Measurements from ENCODE around the gene UAP1L1. TPM values are rescaled to one million over a fixed set of nuclear protein-coding genes. Genes with fewer than 3 reads are reported as not detected.

Gene UAP1L1
- total and polyA plus RNA-seq, 10 donors: 12.5 to 35.9 (median 26.6) TPM

GRCh38 chr9:137070201-137070905 is 7.0 kb upstream of the UAP1L1 start, which contains the start of gene SAPCD2:
Gene SAPCD2, minus strand, starts transcription at chr9:137070557. Its CDS starts 97 bp downstream, at chr9:137070460.
- Histone ChIP-seq H3K36me3 (no peaks in the 10 kb centered on the region), H3K9me3 (no peaks in the 10 kb centered on the region), H3K4me3 (peak within 1 kb of the TSS; percentile 25 to 84 (median 56)), H3K27ac (peak within 1 kb of the TSS; percentile 35 to 85 (median 72)), H3K27me3 (replicated peaks in 1 of 7) (peaks cover 0 to 17% (median 7%) of the 10 kb centered on the region in 7 donors), H3K4me1 (peaks cover 7 to 81% (median 32%) of the 10 kb centered on the region in 6 donors)
- intact Hi-C loops (cut with DNase I; ENCODE audit: low total_unique reads): no loop called here
- TF ChIP-seq CTCF (IDR thresholded peaks at IDR 0.05 in 8 of 11, conservative IDR thresholded peaks at IDR 0.05 in 3 of 11) (peak in 1 of 11 experiments; percentile 25), POLR2AphosphoS5 (IDR thresholded peaks at IDR 0.05) (peak; percentile 29 to 75 (median 69)), POLR2A (IDR thresholded peaks at IDR 0.05) (no peak)
- 0 to 1% (median 1%) methylated on average over 29 to 74 of the region's 74 CpGs for WGBS, 5 donors
- DNase-seq: peak; percentile 94

GRCh38 chr9:137070906-137071275 is 6.4 kb upstream of the UAP1L1 start:
- peak in 2 of 11 experiments; percentile 12 to 21 for TF ChIP-seq CTCF (IDR thresholded peaks at IDR 0.05 in 8 of 11, conservative IDR thresholded peaks at IDR 0.05 in 3 of 11)
- TF ChIP-seq POLR2A (IDR thresholded peaks at IDR 0.05): no peak
- Histone ChIP-seq H3K4me1 (peaks cover 7 to 83% (median 32%) of the 10 kb centered on the region in 6 donors), H3K4me3 (peak overlapping the region; percentile 25 to 84 (median 56)), H3K9me3 (no peaks in the 10 kb centered on the region), H3K27ac (peak overlapping the region; percentile 35 to 85 (median 72)), H3K36me3 (no peaks in the 10 kb centered on the region), H3K27me3 (replicated peaks in 1 of 7) (peaks cover 0 to 17% (median 7%) of the 10 kb centered on the region in 7 donors)
- intact Hi-C loops (cut with DNase I; ENCODE audit: low total_unique reads): no loop called here
- DNase-seq: no peak
- WGBS, 5 donors: 8 to 23% (median 18%) methylated on average over 5 to 6 of the region's 6 CpGs

GRCh38 chr9:137071282-137071681 is 6.0 kb upstream of the UAP1L1 start:
- peak; percentile 72 for DNase-seq
- peak overlapping the region in 4 of 8 donors; percentile 60 to 84 (median 61) for H3K4me3 ChIP-seq
- H3K4me1 ChIP-seq: peaks cover 7 to 86% (median 32%) of the 10 kb centered on the region in 6 donors
- no peaks in the 10 kb centered on the region for H3K9me3 ChIP-seq
- peaks cover 0 to 17% (median 7%) of the 10 kb centered on the region in 7 donors for H3K27me3 ChIP-seq (replicated peaks in 1 of 7)
- TF ChIP-seq POLR2A (IDR thresholded peaks at IDR 0.05) (no peak), POLR2AphosphoS5 (IDR thresholded peaks at IDR 0.05) (no peak), CTCF (IDR thresholded peaks at IDR 0.05 in 8 of 11, conservative IDR thresholded peaks at IDR 0.05 in 3 of 11) (no peak)
- no peaks in the 10 kb centered on the region for H3K36me3 ChIP-seq
- intact Hi-C loops (cut with DNase I; ENCODE audit: low total_unique reads): no loop called here
- 83 to 100% (median 90%) methylated on average over 2 of the region's 2 CpGs for WGBS, 5 donors
- H3K27ac ChIP-seq: peak overlapping the region in 7 of 8 donors; percentile 35 to 85 (median 83)

- Histone ChIP-seq H3K27me3 (replicated peaks in 1 of 7) (peaks cover 0 to 19% (median 7%) of the 10 kb centered on the region in 7 donors), H3K4me1 (peaks cover 19 to 91% (median 44%) of the 10 kb centered on the region in 6 donors)
- intact Hi-C loops (cut with DNase I; ENCODE audit: low total_unique reads): no loop called here
Measured at GRCh38 chr9:137073992-137074399, 3.3 kb upstream of the UAP1L1 start.

More at GRCh38 chr9:137073992-137074399, 3.3 kb upstream of the UAP1L1 start:
- no peaks in the 10 kb centered on the region for H3K9me3 ChIP-seq
- DNase-seq: no peak
- WGBS, 5 donors: 83 to 96% (median 91%) methylated on average over 7 to 8 of the region's 8 CpGs
- TF ChIP-seq POLR2AphosphoS5 (IDR thresholded peaks at IDR 0.05) (no peak), POLR2A (IDR thresholded peaks at IDR 0.05) (no peak), CTCF (IDR thresholded peaks at IDR 0.05 in 8 of 11, conservative IDR thresholded peaks at IDR 0.05 in 3 of 11) (no peak)
- peaks cover 0 to 8% (median 3%) of the 10 kb centered on the region in 6 donors for H3K36me3 ChIP-seq
- peak overlapping the region in 3 of 8 donors; percentile 30 to 63 (median 62) for H3K27ac ChIP-seq
- no peak overlapping the region for H3K4me3 ChIP-seq

Measured in spleen (tissue), 11 donors.